Right atrium auricular region (tissue), 2 donors: ENCODE data around the gene SLC25A13. TPM values are rescaled to one million over a fixed set of nuclear protein-coding genes. Genes with fewer than 3 reads are reported as not detected.

ENCODE experiments used
- DNase-seq: peaks from one replicate; pipeline ENCODE4 v3.0.0-alpha.2; 2019; ENCODE audit warnings: low spot score
- H3K27ac ChIP-seq, 2 donors: fragments of 200-600 bp; sonication (generic); 1 replicate in 1 of 2; 2 replicates in 1 of 2; pipeline ENCODE4 v1.5.1; 2016 to 2019
- H3K27me3 ChIP-seq, 2 donors: fragments of 200-600 bp; sonication (generic); one replicate each; pipeline versions ENCODE4 v1.5.1 to v1.6.0; 2017 to 2019
- H3K36me3 ChIP-seq: fragments of 200-600 bp; sonication (generic); one replicate; pipeline ENCODE4 v1.5.1; 2016
- H3K4me1 ChIP-seq, 2 donors: fragments of 200-600 bp; sonication (generic); one replicate each; pipeline versions ENCODE4 v1.5.1 to v1.6.0; 2017 to 2019
- H3K4me3 ChIP-seq, 2 donors: fragments of 200-600 bp; sonication (generic); 1 replicate in 1 of 2; 2 replicates in 1 of 2; pipeline ENCODE4 v1.5.1; 2017 to 2019; ENCODE audit warnings: mild to moderate bottlenecking in 1 of 2, moderate library complexity in 1 of 2
- H3K9me3 ChIP-seq, 2 donors: fragments of 200-600 bp; sonication (generic); one replicate each; pipeline ENCODE4 v1.5.1; 2019
- total RNA-seq, 2 donors: library from RNA; depleted of rRNA; stranded (reverse); fragments of >200 nt; gene quantifications; one replicate each; pipeline ENCODE4 v1.1.0, GENCODE V29; 2016
- TF ChIP-seq, protein P1 (sequence below), 2 donors: fragments of 200-600 bp; sonication (generic); IDR thresholded peaks; one replicate each; pipeline ENCODE4 v1.5.1; 2019; ENCODE audit warnings: antibody characterized with exemption in 2 of 2

The SLC25A13 gene
- total RNA-seq, 2 donors from 2014 or later = 8.1 to 11.0 TPM

GRCh38 chr7:96187735-96188134, 134.2 kb downstream of the SLC25A13 start:
- TF ChIP-seq, protein P1, sequence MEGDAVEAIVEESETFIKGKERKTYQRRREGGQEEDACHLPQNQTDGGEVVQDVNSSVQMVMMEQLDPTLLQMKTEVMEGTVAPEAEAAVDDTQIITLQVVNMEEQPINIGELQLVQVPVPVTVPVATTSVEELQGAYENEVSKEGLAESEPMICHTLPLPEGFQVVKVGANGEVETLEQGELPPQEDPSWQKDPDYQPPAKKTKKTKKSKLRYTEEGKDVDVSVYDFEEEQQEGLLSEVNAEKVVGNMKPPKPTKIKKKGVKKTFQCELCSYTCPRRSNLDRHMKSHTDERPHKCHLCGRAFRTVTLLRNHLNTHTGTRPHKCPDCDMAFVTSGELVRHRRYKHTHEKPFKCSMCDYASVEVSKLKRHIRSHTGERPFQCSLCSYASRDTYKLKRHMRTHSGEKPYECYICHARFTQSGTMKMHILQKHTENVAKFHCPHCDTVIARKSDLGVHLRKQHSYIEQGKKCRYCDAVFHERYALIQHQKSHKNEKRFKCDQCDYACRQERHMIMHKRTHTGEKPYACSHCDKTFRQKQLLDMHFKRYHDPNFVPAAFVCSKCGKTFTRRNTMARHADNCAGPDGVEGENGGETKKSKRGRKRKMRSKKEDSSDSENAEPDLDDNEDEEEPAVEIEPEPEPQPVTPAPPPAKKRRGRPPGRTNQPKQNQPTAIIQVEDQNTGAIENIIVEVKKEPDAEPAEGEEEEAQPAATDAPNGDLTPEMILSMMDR (IDR thresholded peaks at IDR 0.05) = no peak
- Histone ChIP-seq H3K27ac (no peak overlapping the region), H3K36me3 (peaks cover 47% of the 10 kb centered on the region)

DNA sequence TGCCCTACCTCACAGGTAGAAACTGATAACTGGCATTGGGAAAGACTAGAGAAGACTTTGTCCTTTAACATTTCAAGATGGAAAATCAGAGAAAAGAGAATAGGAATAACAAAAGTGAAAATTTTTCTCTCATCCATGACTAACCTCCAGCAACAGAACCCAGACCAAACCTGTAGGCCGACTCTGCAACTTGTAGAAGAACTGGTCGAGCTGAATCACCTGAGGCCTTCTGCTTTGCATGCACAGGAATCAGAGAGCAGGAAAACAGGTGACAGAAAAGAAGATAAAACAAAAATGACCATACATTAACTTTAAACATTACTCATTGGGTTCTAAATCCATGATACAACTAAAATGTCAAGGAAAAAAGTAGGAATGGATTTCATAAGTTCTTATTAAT, 137.1 kb downstream of the SLC25A13 start:
- TF ChIP-seq, protein P1 (IDR thresholded peaks at IDR 0.05) = no peak
- H3K4me3 ChIP-seq = no peak overlapping the region
- H3K27me3 ChIP-seq = no peaks in the 10 kb centered on the region
- H3K27ac ChIP-seq = no peak overlapping the region
- no peaks in the 10 kb centered on the region for H3K9me3 ChIP-seq
- H3K36me3 ChIP-seq = peaks cover 30% of the 10 kb centered on the region
- H3K4me1 ChIP-seq = no peaks in the 10 kb centered on the region
- DNase-seq = no peak

More at GRCh38 chr7:96187735-96188134, 134.2 kb downstream of the SLC25A13 start:
- H3K27me3 ChIP-seq = no peaks in the 10 kb centered on the region
- no peaks in the 10 kb centered on the region for H3K9me3 ChIP-seq
- H3K4me1 ChIP-seq = no peaks in the 10 kb centered on the region
- no peak overlapping the region for H3K4me3 ChIP-seq
- DNase-seq = no peak

DNA sequence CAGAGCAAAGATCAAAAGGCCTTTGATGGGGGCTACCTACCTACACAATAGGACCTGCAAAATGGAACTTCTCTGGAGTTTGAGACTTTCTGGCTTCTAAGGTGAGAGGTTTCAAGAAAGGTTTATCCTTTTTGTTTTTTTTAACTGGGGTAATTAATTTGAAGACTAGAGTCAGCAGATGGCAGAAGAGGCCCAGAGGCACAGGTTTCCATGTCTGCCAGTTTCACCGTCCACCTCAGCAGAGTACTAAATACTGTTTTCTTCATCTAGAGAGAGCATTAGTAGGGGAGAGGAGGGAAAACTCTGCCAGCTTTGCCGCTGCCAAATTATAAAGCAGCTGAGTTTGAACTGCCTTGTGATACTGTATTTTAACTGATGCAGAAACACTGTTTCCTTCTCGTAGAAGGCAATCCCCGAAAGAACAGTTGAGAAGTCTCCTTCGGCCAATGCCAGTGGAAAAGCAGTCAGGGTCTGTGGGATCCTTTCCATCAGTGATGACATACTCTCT, 138.7 kb downstream of the SLC25A13 start:
- H3K36me3 ChIP-seq = peaks cover 30% of the 10 kb centered on the region
- H3K4me3 ChIP-seq = no peak overlapping the region
- DNase-seq = no peak
- no peaks in the 10 kb centered on the region for H3K27me3 ChIP-seq
- no peak overlapping the region for H3K27ac ChIP-seq
- H3K9me3 ChIP-seq = no peaks in the 10 kb centered on the region
- no peaks in the 10 kb centered on the region for H3K4me1 ChIP-seq
- TF ChIP-seq, protein P1 (IDR thresholded peaks at IDR 0.05) = no peak

GRCh38 chr7:96182424-96183158, 139.3 kb downstream of the SLC25A13 start:
- H3K27me3 ChIP-seq = no peaks in the 10 kb centered on the region
- H3K9me3 ChIP-seq = no peaks in the 10 kb centered on the region
- no peak overlapping the region for H3K27ac ChIP-seq
- TF ChIP-seq, protein P1 (IDR thresholded peaks at IDR 0.05) = no peak
- H3K4me1 ChIP-seq = no peaks in the 10 kb centered on the region
- peaks cover 30% of the 10 kb centered on the region for H3K36me3 ChIP-seq
- no peak for DNase-seq
- H3K4me3 ChIP-seq = no peak overlapping the region

GRCh38 chr7:96181174-96181573, 140.7 kb downstream of the SLC25A13 start:
- Histone ChIP-seq H3K27me3 (no peaks in the 10 kb centered on the region), H3K27ac (no peak overlapping the region), H3K36me3 (peaks cover 35% of the 10 kb centered on the region), H3K9me3 (no peaks in the 10 kb centered on the region), H3K4me3 (no peak overlapping the region), H3K4me1 (no peaks in the 10 kb centered on the region)
- no peak for DNase-seq
- TF ChIP-seq, protein P1 (IDR thresholded peaks at IDR 0.05) = no peak
